Activated CD4-positive, alpha-beta T cell treated with anti-CD3 and anti-CD28 coated beads, Interleukin-2, amount 50 U/mL, for 1 hour (primary cell): ENCODE results near the gene OR7G3.

Experiments
- DNase-seq: peaks from one replicate; pipeline ENCODE4 v3.0.0-alpha.2; 2020

Gene OR7G3

DNA sequence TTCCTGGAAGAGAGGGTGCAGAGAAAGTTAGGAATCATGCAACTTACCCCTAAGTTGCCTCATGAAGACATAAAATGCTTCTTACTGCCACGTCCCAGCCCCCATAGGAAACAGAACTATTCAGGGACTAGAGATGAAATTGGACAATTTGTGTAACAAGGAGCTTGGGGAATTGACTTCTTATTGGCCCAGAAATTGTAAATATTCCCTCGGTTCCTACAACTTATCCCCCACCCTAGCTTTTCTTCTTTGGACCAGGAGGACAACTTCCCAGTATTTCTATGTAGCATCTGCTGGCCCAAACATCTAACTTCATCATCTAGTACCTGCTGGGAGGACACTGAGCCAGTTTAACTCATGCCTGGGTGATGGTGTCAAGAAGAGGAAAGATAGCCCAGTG lies 40.0 kb downstream of the OR7G3 start, which contains the start of gene OR1M1:
OR1M1 (plus strand) TSS at position 301 of the 400 bp plus-strand sequence. CDS start 6,184 bp downstream, outside the sequence.
- DNase-seq: no peak

DNA sequence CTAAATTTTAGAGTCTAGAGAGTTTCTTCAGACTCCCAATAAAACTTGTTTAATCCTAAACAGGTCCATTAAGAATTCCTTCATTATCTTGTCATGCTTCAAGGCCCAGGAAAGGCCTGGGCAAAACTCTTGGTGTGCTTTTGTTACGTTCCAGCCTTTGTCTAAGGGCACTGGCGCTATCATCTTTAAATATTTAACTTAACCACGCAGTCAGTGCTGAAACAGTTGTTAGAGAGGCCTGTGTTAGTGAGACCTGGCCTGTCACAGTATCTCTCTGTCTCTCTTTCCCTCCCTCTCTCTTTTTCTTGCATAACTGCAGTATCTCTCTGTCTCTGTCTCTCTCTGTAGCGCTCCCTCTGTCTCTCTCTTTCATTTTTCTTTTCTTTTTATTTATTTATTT lies 48.1 kb downstream of the OR7G3 start:
- DNase-seq: no peak

DNA sequence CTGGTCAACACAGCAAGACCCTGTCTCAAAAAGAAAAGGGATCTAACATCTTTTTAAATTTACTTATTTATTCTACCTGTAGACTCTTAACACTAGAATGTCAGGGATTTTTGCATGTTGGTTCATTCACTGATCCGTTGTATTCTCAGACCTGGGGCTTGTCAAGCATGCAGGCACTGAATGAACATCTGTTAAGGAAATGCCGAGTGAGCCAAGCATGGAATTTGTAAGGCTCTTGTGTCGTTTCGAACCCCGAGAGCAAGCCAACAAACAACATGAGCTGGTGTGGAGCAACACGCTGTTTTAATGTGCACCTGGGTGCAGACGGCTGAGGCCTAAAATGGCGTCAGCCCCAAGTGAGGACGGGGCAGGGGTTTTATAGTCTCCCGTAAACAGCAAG lies 49.8 kb downstream of the OR7G3 start:
- no peak for DNase-seq
